T-helper 9 cell (primary cell): ENCODE measurements around the gene ZNF772.
"Not testable (repeated sequence)": the region's sequence is repeated elsewhere in the genome, so short reads cannot be mapped to it uniquely, and the experiment has no call there.

ENCODE experiments used
- DNase-seq: peaks from one replicate; pipeline ENCODE4 v3.0.0-alpha.2; 2020
- total RNA-seq, 2 donors: gene quantifications; one replicate each; lab custom pipeline; 2026; lab: John Stamatoyannopoulos, UW

Gene ZNF772
- total RNA-seq: 3.4 to 13.1 reads per million in 2 donors

- DNase-seq: peak; percentile 74
These were observed at the start of gene ZNF772 for GRCh38 chr19:57477191-57478008. Gene ZNF772 (minus strand): TSS chr19:57477566. CDS start chr19:57477309, 257 bp downstream.

DNA sequence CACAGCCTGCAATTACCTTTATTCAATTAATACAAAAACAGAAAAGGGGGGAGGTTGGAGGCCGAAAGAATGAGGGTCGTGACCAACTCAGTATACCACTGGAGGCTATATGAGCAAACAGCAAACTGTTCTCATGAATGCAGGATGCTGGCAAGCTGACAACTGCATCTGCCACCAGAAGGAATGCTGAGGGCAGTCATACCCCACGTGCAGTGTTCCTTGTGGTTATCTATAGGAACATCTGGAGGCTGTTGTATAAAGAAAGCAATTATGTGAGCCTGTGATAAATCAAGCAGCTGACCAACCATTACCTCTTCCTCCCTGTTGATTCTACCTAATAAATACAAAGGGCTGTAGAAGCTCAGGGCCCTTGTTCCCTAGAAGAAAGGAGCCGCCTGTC is 40.7 kb upstream of the ZNF772 start:
- not testable (repeated sequence) for DNase-seq

GRCh38 chr19:57515255-57515654 is 37.9 kb upstream of the ZNF772 start:
- DNase-seq: no peak

GRCh38 chr19:57512845-57513244 is 35.5 kb upstream of the ZNF772 start:
- no peak for DNase-seq

DNA sequence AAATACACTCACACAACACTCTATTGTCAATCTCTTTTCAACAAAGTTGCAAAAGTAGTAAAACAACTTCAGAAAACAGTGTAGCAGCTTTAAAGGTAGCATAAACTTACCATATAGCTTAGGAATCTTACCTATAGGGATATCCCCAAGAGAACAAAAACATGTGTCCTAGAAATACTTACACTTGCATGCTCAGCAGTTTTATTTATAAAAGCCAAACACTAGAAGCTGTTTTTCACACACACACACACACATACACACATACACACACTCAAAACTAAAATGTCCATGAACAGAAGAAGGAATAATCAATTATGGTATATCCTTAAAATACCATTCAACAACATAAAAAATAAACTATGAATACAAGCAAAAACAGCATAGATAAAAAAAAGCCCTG is 34.1 kb upstream of the ZNF772 start:
- no peak for DNase-seq

DNA sequence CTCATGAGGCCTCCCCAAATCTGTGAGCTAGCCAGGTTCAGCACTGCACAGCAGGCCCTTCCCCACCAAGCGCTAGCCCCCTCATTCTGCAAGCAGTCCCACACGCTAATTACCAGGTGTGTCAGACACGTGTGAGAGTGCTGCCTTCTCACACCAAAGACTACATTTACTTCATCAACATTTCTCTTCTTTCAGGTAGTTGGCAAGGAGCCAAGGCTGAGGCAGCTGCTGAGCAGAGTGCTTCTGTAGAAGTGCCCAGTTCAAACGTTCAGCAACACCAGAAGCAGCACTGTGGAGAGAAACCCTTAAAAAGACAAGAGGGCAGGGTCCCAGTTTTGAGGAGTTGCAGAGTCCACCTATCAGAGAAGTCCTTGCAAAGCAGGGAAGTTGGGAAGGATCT is 28.8 kb upstream of the ZNF772 start:
- no peak for DNase-seq

DNA sequence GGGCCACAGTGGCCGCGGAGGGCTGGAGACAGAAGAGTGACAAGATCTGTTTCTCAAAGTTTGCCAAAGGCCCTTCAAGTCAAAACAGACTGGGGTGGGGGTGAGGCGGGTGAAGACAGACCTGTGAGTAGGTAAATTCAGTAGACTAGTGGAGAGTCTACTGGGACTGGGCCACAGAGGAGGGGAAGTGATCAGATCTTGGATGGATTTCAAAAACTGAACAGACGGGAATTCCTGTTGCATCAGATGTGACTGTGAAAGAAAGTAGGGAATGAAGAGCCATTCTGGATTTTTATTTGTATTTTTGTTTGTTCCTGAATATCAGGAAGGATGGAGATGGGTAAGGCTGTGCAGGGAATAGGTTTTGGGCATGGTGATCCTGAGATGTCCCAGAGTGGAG is 23.0 kb upstream of the ZNF772 start:
- not testable (repeated sequence) for DNase-seq

DNA sequence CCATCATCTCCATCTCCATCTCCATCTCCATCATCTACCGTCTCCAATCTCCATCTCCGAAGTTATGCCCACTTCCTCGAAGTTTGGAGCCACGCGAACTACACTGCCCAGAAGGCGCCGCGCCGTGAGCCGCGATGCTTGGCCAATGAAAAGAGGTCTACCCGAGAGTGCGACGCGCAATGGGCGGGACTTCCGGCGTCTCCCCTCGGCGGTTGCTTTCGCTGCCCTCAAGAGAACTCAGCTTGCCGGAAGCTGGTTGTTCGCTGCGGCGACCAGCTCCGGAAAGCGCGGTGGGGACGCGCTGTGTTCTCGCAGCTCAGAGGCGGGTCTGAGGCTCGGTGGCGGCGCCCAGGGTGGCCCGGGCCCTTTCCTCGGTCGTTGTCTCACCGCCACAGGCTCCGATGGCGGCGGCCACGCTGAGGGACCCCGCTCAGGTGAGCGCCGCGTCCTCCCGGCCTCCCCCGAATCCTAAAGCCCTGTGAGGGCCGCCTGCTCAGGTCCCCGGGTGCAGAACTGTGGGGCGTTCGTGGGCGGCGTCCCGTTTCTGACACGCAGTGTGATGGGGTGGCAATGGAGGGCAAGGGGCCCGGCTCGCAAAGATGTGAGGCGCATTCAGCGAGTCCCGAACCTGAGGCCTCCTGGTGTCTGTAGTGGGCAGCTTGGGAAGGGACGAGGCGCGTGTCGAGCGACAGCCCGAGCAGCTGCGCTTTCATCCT is 22.5 kb upstream of the ZNF772 start, which contains the start of gene ZNF773:
Gene ZNF773 (plus strand): TSS at position 259 of the 716 bp plus-strand sequence. CDS start 143 bp downstream, at position 402.
- peak; percentile 92 for DNase-seq

DNA sequence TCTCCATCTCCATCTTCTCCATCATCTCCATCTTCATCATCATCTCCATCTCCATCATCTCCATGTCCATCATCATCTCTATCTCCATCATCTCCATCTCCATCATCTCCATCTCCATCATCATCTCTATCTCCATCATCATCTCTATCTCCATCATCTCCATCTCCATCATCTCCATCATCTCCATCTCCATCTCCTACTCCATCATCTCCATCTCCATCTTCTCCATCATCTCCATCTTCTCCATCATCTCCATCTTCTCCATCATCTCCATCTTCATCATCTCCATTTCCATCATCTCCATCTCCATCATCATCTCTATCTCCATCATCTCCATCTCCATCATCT is 21.9 kb upstream of the ZNF772 start:
- DNase-seq: not testable (repeated sequence)

- DNase-seq: not testable (repeated sequence)
These were observed 10.9 kb upstream of the ZNF772 start for GRCh38 chr19:57488299-57488644.

- peak; percentile 91 for DNase-seq
These were observed 10.3 kb upstream of the ZNF772 start, which contains the start of gene ZNF419 for GRCh38 chr19:57487477-57488298. Gene ZNF419 (plus strand): TSS chr19:57487750. CDS start chr19:57487951, 201 bp downstream.

DNA sequence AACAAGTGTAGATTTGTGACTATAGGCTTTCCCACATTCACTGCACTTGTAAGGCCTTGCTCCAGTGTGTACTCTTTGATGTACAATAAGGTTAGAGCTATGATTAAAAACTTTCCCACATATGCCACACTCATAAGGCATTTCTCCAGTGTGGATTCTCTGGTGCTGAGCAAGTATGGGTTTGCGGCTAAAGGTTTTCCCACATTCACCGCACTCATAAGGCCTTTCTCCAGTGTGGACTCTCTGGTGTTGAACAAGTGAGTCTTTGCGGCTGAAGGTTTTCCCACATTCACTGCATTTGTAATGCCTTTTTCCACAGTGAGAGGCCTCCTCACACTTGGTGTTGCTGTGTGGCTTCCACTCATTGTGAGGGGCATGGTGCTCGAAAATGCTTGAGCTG is 3.7 kb downstream of the ZNF772 start:
- no peak for DNase-seq

- no peak for DNase-seq
These were observed 10.9 kb downstream of the ZNF772 start for GRCh38 chr19:57466489-57466888.

DNA sequence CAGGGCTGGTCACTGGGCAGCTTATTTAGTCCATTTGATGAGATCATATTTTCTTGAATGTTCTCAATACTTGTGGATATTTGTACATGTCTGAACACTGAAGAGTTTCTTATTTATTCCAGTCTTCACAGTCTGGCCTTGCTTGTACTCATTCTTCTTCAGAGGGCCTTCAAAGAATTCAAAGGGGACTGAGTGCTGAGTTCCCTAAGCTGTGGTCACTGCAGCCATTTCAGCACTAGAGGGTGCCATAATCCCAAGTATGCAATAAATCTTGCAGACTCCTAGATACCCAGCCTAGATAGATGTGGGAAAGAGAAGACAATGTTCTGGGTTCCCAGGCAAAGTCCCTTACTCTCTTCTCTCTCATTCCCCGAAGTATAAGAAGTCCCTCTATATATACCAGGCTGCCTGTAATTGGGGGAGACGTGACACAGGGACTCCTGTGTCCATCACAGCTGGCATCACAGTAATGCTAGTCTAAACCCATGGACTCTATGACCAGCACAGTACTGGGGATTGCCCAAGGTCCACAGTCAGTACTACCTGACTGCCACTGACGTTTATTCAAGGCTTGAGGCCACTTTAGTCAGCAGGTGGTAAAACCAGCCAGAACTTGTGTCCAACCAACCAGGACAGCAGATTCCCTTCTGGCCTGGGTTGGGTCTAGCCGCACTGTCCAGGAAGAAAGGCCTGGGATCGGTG is 11.5 kb downstream of the ZNF772 start:
- no peak for DNase-seq

- DNase-seq: no peak
These were observed 25.1 kb downstream of the ZNF772 start for GRCh38 chr19:57452307-57452706.

GRCh38 chr19:57443121-57443696 is 34.2 kb downstream of the ZNF772 start:
- DNase-seq: no peak

DNA sequence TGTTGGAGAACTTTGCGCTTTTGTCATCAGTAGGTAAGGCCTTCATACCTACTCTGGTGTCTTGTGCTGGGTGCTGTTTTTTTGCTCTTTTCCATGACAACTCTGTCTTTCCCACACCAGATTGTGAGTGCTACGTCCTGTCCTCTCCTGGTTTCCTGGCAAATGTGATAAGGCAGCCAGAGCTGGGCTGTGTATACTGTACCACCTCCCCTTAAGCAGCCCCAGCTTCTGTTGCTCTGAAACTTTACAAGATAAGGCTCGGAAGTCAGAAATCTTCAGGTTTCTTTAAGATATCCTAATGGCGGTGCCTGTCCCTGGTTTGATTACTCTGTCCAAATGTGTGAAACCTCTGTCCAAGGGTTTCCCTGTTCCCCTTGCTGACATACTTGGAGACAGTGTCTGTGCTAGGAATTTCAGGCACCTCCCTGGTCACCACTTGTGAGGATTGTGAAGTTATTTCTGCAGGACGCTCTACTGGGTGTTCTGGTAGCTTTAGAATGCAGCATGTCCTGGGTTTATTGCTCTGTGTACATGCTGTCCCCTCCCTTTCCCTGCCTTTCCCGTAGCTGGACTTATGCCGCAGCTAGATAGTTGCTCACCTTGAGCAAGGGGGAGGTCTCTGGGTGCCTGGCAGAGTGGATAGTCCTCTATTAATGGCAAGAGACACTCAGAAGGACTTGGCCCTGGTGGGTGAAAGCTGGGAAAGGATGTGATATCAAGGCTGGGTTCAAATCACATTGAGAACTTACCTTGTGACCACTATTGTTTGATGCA is 35.2 kb downstream of the ZNF772 start:
- no peak for DNase-seq

GRCh38 chr19:57438925-57439324 is 38.4 kb downstream of the ZNF772 start:
- no peak for DNase-seq

GRCh38 chr19:57437931-57438330 is 39.4 kb downstream of the ZNF772 start:
- DNase-seq: no peak

DNA sequence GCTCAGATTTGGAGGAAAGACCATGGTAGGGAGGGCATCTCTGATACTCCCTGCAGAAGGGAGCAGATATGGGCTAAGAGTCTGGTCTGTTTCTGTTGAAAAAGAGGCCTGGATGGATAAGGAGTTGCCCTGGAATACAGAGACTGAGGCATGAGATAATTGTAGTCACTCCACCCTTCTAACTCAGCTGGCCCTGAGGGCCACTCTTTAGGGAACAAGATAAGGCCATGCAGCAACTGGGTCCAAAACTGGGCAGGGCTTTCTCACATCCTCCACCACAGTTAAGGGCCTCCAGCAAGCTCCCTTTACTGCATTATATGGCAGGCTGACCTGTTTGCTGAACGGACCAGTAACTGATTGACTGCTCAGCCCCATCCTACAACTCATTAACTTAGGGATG is 40.9 kb downstream of the ZNF772 start:
- DNase-seq: no peak
